Inferior parietal cortex (tissue), 1 donor: ENCODE results near the gene ZNF133.
"Not testable (repeated sequence)": the region's sequence is repeated elsewhere in the genome, so short reads cannot be mapped to it uniquely, and the experiment has no call there.

ENCODE experiments used
- DNase-seq: peaks from one replicate; pipeline ENCODE4 v3.0.0-alpha.2; 2016; ENCODE audit errors: extremely low spot score

Gene ZNF133

DNA sequence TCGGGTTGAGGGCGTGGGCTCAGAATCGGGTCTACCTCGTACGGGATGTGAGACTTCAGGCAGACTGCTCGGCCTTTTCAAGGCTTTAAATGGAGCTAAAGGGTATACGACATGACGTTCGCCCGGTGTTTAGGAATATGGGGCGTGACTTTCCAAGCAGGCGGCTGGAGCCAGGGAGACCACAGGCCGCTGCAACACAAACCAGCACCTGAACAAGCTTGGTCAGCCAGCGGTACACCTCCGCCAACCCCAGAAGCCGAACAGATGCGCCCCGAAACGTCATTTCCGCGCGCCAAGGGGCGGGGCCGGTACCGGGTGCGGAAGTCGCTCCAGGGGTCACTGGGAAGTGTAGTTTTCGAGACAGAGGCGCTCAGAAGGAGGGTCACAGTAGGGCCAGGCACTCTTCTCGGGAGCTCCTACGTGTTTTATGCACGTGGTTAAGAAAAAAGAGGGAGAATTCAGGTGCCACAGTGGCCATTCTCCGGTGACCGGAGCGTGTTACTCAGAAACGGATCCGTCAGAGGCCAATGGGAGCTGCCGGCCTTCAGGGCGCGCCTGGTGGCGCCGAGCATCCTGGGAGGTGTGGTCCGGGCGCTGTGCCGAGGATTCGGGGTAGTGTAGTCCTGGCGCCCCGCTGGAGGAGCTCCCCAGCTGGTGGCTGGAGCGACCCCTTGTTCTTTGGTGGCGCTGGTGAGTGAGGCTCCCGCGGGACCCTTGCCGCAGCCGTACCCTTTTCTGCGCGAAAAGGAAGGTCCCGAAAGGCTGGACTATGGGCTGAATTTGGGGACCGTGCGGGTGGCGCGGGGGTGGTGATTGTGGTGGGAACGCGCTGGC, at the start of gene ZNF133:
Gene ZNF133 (plus strand): TSS at position 613 of the 834 bp plus-strand sequence. CDS start 17,160 bp downstream, outside the sequence.
- peak; percentile 97 for DNase-seq

DNA sequence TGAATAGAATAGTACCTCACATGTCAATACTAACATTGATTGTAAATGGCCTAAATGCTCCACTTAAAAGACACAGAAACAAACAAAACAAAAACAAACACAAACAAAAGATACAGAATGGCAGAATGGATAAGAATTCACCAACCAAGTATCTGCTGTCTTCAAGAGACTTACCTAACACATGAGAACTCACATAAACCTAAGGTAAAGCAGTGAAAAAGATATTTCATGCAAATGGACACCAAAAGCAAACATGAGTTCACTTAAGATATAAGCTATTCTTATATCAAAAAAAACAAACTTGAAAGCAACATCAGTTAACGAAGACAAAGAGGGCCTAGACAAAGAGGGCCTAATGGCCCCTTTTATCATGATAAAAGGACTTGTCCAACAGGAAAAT, 47.3 kb upstream of the ZNF133 start:
- no peak for DNase-seq

DNA sequence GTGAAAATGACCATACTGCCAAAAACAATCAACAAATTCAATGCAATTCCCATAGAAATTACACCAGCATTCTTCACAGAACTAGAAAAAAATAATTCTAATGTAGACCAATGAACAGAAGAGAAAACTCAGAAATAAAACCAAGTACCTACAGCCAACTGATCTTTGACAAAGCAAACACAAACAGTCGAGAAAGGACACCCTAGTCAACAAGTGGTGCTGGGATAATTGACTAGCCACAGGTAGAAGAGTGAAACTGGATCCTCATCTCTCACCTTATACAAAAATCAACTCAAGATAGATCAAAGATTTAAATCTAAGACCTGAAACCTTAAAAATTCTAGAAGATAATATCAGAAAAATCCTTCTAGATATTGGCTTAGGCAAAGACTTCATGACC, 44.5 kb upstream of the ZNF133 start:
- no peak for DNase-seq

DNA sequence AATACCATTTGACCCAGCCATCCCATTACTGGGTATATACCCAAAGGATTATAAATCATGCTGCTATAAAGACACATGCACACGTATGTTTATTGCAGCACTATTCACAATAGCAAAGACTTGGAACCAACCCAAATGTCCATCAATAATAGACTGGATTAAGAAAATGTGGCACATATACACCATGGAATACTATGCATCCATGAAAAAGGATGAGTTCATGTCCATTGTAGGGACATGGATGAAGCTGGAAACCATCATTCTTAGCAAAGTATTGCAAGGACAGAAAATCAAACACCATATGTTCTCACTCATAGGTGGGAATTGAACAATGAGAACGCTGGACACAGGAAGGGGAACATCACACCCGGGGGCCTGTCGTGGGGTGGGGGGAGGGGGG, 39.8 kb upstream of the ZNF133 start:
- DNase-seq: not testable (repeated sequence)

DNA sequence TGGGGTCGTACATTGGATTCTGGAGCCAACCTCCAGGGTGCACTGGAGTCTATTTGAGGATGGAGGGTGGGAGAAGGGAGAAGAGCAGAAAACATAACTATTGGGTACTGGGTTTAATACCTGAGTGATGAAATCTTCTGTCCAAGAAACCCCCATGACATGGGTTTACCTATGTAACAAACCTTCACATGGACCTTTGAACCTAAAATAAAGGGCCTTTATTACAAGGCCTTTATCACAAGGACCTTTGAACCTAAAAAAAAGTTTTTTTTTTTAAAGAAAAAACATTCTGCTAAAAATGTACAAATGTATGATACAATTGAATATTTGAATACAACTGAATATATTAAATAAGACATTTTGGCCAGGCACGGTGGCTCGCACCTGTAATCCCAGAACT, 38.1 kb upstream of the ZNF133 start:
- DNase-seq: no peak

DNA sequence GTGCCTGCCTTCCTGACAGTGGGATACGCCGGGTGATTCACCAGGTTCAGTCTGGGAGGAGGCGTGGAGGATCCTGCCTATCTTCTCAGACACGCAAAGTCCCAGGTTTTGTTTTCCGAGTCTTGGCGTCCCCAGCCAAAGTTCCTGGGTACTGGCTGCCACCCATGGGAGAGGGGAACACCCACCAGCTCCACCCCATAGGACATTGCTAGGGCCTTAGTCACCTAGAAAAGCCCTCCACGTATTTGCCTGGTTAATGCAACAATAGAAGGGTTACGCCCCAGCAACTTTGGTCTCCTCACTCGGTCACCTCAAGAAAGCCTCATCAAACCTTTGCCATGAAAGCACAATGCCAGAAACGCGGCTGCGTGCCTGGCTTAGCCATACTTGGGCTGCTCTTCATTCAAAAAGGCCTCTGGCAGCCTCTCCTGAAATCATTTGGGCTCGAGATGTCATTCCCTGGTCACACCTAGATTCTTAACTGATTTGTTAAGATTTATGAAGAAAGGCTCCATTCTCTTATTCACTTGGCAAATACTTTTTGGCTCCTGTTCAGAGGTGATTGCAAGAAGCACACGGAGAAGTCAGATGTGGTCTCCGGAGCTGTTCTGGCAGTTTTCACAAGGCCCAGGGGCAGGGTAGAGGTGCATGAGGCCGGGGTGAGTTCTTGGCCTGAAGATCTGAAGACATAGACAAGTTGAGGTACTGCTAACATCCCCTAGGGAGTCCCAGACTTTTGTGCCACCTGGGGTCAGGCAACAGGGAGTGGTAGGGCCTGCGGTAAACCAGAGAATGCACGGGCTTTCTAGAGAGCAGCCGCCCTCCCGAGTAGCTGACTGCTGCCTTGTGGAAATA, 35.5 kb upstream of the ZNF133 start:
- DNase-seq: no peak

DNA sequence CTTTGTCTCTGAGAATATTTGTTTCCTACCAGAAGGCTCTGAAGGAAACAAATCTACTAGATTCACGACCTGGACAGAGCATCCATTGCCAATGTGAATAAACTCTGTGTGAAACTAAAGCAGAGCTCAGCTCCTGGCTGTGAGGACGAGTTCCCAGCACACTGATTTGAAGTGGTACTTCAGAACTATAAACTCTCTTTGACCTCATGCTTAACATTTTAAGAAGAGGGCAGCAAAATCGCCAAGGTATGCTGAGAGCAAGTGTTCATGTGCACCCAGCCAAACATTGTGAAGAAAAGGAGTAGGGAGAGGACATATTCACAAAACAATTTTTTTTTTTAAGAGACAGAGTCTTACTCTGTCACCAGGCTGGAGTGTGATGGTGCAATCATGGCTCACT, 33.7 kb upstream of the ZNF133 start:
- no peak for DNase-seq

DNA sequence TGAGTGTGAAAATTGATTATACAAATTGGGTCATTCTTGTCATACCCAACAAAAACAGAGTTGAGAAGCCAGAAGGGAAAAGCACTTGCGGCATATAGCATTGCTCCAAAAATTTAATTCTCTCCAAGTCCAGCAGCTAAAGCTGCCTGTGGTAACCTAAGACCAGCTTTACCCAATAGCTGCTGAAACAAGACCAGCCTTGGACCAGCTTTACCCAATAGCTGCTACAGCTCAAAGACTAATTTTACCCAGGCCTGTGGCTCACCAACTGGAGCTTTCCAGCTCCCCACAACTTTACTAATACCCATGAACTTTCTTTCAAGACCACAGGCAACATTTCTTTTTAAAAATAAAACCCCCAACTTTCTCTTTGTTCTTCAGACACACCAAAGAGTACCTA, 32.8 kb upstream of the ZNF133 start:
- no peak for DNase-seq

DNA sequence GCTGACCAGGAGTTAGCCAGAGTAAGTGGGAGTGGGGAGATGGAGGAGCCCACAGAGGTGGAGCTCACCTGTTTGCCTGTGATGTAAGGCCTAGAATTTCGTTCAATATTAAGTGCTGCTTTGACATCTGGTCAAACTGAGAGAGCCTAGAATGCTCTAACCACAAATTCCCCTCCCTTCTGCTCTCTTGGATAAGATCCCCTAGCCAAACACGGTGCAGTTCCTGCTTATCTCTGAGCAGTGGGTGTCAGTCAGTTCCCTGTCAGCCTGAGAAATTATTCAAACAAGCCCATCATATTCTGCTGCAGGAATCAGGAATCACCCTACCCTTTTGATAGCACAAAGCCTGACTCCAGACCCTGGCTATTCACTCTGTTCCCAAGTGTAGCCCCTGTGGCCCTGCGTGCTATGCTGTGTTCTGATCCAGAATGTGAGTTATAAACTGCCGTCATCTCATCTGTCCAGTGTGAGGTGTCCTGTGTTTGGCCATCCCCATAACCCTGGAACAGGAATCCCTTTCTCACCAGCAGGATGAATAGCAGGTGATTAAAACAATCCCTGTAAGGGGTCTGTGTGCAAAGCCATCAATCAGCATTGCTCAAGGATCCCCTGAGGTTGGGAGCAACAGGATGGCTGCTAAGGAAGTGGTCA, 31.8 kb upstream of the ZNF133 start:
- no peak for DNase-seq

DNA sequence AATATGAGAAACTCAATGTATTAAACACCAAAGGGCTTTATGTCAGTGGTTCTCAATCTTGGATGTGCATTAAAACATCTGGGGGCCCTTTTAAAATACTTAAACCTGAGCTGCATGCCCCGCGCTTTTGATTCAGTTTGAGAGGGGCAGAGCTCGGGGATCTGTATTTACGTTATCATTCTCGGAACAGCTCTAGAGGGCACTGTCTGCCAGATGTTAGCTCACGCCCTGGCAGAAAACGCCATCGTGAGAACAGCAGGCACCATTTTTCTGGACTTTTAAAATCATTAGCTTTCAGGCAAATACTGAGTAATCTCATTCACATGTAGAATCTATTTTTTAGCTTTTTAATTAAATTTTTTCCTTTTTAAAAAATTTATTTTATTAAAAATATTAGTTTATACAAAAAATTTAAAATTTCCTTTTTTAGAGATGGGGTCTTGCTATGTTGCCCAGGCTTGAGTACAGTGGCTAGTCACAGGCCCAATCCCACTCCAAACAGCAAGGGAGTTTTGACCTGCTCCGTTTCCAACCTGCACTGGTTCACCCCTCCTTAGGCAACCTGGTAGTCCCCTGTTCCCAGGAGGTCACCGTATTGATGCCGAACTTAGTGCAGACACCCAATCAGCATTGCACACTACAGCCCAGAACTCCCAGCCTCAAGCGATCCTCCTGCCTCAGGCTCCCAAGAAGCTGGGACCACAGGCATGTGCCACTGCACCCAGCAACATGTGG, 30.0 kb upstream of the ZNF133 start:
- no peak for DNase-seq

DNA sequence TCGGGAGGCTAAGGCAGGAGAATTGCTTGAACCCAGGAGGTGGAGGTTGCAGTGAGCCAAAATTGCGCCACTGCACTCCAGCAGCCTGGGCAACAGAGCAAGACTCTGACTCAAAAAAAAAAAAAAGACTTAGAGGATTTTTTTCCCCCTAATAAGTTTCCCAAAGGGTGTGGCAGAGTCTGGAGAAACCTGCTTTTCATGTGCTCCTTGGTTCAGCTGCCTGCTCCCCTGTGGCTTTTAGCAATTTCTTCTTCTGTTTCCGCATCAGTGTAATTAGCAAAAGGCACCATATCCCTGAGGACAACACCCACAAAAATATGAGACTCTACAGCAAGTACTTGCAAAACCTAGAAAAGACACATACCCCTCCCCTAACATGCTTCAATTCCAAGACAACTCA, 28.6 kb upstream of the ZNF133 start:
- no peak for DNase-seq

DNA sequence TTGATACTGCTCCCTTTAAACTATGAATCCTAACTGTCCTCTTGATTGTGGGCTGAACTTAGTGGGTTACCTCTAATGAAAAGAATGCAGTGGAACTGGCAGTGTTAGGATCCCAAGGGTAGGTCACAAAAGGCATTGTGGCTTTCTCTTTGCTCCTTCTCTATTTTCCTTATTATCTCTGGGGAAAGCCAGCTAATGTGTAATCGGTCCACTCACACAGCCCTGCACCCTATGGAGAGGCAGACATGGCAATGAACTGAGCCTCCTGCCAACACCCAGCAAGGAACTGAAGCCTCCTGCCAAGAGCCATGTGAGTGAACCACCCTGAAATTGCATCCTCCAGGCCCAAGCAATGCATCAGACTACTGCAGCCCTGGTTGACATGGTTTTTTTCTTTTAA, 24.6 kb upstream of the ZNF133 start:
- DNase-seq: no peak

DNA sequence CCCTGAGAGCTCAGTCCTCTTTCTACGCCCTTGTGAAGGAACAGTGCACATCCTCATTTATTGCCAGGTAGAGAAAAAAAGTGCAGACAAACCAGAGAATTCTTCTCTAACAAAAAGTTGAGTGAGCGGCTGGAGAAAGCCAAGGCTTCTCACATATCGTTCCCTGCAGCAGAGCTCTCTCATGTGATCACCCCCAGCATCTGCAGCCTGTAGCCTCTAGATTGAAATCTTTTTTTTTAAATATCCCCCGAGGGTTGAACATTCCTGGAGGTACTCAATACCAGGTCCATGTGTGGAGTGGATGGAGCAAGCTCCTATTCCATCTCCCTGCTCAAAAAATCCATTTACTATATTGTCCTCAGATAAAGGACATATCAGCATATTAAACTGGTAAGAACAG, 22.9 kb upstream of the ZNF133 start:
- no peak for DNase-seq

DNA sequence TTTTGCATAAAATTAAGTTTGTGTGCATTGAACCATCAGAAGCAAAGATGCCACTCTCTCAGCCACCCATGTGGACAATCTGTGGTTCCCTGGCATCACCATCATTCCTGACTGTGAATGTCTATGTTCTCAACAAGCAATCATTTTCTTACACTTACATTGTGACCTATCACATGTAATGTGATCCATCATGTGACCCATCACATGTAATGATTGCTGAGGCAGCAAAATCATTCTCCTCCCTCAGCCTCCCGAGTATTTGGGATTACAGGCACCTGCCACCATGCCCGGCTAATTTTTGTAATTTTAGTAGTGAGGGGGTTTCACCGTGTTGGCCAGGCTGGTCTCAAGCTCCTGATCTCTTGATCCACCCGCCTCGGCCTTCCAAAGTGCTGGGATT, 22.0 kb upstream of the ZNF133 start:
- DNase-seq: no peak

DNA sequence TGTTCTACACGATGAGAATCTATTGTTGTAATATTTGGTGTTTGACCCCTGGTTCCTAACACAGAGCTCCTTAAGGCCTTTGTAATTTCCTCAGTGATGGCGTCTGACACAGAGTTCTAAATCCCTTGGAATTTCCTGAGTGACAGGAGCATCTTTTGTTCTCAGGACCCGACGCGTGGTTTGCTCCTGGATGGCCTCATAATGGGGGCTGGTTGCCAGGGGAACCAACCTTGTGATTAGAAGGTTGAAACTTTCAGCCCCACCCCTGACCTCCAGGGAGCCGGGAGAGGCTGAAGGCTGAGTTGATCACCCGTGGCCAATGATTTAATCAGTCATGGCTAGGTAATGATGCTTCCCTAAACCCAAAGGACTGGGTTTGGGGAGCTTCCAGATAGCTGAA, 20.5 kb upstream of the ZNF133 start:
- DNase-seq: no peak

DNA sequence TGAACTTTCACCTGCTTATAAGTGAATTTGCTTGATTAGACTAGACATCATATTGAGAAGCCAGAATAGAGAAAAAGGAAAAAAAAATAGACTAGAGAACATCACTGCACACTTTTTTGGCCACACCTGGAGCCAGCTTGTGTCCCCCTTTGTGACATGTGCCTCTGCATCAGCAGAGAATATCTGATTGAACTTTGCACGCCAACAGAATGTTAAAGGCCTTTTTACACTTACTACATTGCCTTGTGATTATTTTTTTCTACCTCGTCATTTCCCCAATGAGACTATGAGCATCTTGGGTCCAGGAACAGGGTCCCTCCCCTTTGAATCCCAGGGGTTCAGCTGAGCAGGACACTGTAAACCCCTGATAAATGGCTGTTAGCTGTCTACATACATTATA, 17.2 kb upstream of the ZNF133 start:
- DNase-seq: no peak

DNA sequence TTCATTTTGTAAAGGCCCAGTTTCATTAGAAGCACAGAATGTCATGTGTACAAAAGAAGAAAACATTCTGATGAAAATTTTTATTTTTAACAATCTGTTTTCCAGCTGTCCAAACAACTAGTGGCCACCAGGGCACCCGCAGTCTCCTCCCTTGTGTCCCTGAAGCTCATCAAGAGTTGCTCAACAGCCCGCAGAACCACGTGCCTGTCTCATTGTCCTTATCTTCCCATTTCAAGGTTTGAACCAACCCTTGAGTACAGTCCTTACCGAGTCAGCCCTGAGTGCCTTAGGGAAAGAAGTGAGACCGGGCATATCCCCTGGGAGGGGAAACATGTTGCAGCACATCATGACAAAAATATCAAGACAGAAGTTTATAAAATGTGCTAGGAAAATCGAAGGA, 15.9 kb upstream of the ZNF133 start:
- DNase-seq: no peak

DNA sequence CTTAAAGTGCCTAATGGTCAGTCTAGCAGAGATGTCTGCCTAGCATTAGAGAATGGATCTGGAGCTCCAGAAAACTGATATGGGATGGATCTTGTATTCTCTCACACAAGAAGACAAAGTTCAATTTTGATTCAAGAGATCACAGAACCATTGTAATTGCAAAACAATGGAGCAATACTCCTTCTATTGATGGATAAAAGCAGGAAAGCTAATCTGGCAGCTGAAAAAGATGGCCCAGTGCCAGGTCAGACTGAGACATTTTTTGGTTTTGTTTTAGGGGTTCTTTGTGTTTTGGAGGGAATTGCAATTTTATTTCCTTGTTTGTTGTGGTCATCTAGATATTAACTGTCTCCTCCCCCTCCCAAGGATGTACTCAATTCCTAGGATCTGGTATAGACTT, 14.6 kb upstream of the ZNF133 start:
- DNase-seq: no peak

DNA sequence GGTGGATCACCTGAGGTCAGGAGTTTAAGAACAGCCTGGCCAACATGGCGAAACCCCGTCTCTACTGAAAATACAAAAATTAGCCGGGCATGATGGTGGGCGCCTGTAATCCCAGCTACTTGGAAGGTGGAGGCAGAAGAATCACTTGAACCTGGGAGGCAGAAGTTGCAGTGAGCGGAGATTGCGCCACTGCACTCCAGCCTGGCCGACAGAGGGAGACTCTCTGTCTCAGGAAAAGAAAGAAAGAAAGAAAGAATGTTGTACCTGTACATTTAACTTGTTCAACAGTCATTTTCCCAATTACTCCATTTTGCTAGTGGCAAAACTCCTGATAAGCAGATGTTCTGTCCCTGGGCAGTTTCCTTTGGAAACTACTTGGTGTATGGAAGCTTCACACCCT, 12.4 kb upstream of the ZNF133 start:
- not testable (repeated sequence) for DNase-seq

DNA sequence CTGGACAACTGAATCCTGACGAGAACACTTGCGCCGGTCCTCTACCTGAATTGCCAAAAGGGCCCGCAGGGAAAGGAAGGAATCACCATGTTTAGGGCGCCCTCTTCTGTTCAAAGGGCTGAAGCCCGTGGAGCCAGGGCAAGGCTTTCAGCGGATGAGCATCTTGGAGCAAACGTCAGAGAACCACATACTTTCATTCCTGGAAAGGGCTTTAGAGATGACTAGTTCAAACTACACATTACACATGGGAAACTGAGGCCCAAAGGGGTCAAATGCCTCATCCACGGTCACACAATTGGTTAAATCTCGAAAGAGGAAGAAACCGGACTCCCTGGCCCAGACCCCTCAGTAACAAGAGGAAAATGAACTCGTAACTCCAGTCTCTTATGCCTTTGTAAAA, 11.5 kb upstream of the ZNF133 start:
- peak; percentile 87 for DNase-seq

DNA sequence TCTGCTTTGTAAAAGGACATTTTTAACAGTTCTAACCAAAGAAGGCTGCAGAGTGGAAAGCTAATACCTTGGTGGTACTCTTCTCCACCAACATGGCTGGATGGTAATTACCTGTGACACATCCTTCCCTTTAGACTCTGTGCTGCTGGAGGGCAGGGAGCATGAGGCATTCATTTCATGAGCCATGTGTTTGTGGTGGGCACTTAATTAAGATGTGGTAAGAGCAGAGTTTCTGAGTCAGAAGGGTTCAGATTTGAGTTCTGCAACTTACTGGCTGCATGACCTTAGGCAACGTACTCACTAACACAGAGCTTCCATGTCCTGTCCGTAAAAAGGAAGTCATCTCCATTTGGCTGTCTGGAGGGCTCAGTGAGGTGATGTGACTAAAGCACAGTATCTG, 9.1 kb upstream of the ZNF133 start:
- no peak for DNase-seq
